Sigmoid colon (tissue), 4 donors: ENCODE measurements around the gene ALDH6A1.

ENCODE experiments used
- POLR2AphosphoS5 ChIP-seq, 4 donors: sonication (generic); formaldehyde crosslinking; IDR thresholded peaks; one replicate each; pipeline ENCODE4 v1.6.1; 2017; ENCODE audit warnings: antibody characterized with exemption in 4 of 4
- TF ChIP-seq, protein P1 (sequence below), 4 experiments: fragments of 450-650 bp in 3 of 4; fragments of 200-600 bp in 1 of 4; IDR thresholded peaks; one replicate each; pipeline ENCODE4 v1.5.1; 2016 to 2019; ENCODE audit warnings: antibody characterized with exemption in 4 of 4, mild to moderate bottlenecking in 3 of 4, moderate library complexity in 2 of 4

DNA sequence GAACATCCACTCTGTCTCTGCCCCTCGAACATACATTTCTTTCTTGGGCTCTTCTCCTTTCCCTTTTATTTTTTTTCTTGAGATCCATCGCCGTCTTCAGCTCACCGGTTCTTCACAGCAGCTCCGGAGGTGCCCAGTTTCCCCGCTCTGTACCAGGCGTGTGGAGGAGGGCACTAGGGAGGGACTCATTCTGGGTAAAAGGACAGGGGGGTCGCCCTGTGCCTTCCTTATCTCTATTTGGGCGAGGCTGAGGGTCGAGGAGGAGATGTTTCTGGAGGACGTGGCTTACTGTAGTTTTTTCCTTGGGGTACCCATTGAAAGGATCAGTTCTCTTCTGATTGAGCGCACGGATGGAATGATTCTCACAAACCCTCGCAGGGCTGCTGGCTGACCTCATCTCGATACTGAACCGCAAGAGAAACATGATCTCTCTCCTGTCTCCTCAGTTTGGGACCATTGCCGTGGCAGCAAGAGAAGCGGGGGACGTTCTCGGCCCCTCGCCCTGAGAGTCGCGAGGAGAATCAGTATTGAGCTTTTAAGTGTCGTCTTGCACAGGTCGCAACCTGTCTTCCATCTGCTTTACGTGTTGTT lies 889 bp upstream of the ALDH6A1 start:
- no peak for TF ChIP-seq POLR2AphosphoS5 (IDR thresholded peaks at IDR 0.05)
- TF ChIP-seq, protein P1, sequence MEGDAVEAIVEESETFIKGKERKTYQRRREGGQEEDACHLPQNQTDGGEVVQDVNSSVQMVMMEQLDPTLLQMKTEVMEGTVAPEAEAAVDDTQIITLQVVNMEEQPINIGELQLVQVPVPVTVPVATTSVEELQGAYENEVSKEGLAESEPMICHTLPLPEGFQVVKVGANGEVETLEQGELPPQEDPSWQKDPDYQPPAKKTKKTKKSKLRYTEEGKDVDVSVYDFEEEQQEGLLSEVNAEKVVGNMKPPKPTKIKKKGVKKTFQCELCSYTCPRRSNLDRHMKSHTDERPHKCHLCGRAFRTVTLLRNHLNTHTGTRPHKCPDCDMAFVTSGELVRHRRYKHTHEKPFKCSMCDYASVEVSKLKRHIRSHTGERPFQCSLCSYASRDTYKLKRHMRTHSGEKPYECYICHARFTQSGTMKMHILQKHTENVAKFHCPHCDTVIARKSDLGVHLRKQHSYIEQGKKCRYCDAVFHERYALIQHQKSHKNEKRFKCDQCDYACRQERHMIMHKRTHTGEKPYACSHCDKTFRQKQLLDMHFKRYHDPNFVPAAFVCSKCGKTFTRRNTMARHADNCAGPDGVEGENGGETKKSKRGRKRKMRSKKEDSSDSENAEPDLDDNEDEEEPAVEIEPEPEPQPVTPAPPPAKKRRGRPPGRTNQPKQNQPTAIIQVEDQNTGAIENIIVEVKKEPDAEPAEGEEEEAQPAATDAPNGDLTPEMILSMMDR (IDR thresholded peaks at IDR 0.05): no peak
